ENCODE results near the gene DOCK1.

Gene DOCK1

GRCh38 chr10:127085957-127086356 lies 180.7 kb downstream of the DOCK1 start:
- no peaks in the 10 kb centered on the region for H3K4me1 ChIP-seq (ENCODE audit: control insufficient read depth, insufficient read depth, low read length)
- no peak overlapping the region for H3K9ac ChIP-seq (ENCODE audit: low read depth, low read length)
- H3K27ac ChIP-seq (ENCODE audit: low read depth, low read length), result no peak overlapping the region
- no peak overlapping the region for H3K4me3 ChIP-seq (ENCODE audit: low read depth, low read length)
- H3K9me3 ChIP-seq (ENCODE audit: control insufficient read depth, insufficient read depth, low read length), result no peaks in the 10 kb centered on the region
- H3K27me3 ChIP-seq (ENCODE audit: control insufficient read depth, insufficient read depth, low read length), result no peaks in the 10 kb centered on the region
- 0 out of 2 replicates have a peak, but pooled peaks cover 6% of the 10 kb centered on the region for H3K36me3 ChIP-seq (ENCODE audit: control insufficient read depth, insufficient read depth, low read length)

GRCh38 chr10:127088908-127089307 lies 183.7 kb downstream of the DOCK1 start:
- Histone ChIP-seq H3K9me3 (ENCODE audit: control insufficient read depth, insufficient read depth, low read length) (no peaks in the 10 kb centered on the region), H3K4me3 (ENCODE audit: low read depth, low read length) (no peak overlapping the region), H3K36me3 (ENCODE audit: control insufficient read depth, insufficient read depth, low read length) (no peaks in the 10 kb centered on the region), H3K27me3 (ENCODE audit: control insufficient read depth, insufficient read depth, low read length) (no peaks in the 10 kb centered on the region), H3K27ac (ENCODE audit: low read depth, low read length) (no peak overlapping the region), H3K9ac (ENCODE audit: low read depth, low read length) (no peak overlapping the region), H3K4me1 (ENCODE audit: control insufficient read depth, insufficient read depth, low read length) (no peaks in the 10 kb centered on the region)

- H3K27me3 ChIP-seq (ENCODE audit: control insufficient read depth, insufficient read depth, low read length), result no peaks in the 10 kb centered on the region
- no peaks in the 10 kb centered on the region for H3K36me3 ChIP-seq (ENCODE audit: control insufficient read depth, insufficient read depth, low read length)
- no peak overlapping the region for H3K4me3 ChIP-seq (ENCODE audit: low read depth, low read length)
- H3K9ac ChIP-seq (ENCODE audit: low read depth, low read length), result no peak overlapping the region
- no peaks in the 10 kb centered on the region for H3K9me3 ChIP-seq (ENCODE audit: control insufficient read depth, insufficient read depth, low read length)
- no peak overlapping the region for H3K27ac ChIP-seq (ENCODE audit: low read depth, low read length)
- H3K4me1 ChIP-seq (ENCODE audit: control insufficient read depth, insufficient read depth, low read length), result no peaks in the 10 kb centered on the region
These were observed 184.2 kb downstream of the DOCK1 start for GRCh38 chr10:127089446-127089845.

- Histone ChIP-seq H3K9me3 (ENCODE audit: control insufficient read depth, insufficient read depth, low read length) (no peaks in the 10 kb centered on the region), H3K4me3 (ENCODE audit: low read depth, low read length) (no peak overlapping the region), H3K4me1 (ENCODE audit: control insufficient read depth, insufficient read depth, low read length) (no peaks in the 10 kb centered on the region), H3K27ac (ENCODE audit: low read depth, low read length) (no peak overlapping the region), H3K36me3 (ENCODE audit: control insufficient read depth, insufficient read depth, low read length) (no peaks in the 10 kb centered on the region; the same call in 1 of the 2 replicates), H3K27me3 (ENCODE audit: control insufficient read depth, insufficient read depth, low read length) (no peaks in the 10 kb centered on the region), H3K9ac (ENCODE audit: low read depth, low read length) (no peak overlapping the region)
These were observed 184.9 kb downstream of the DOCK1 start for GRCh38 chr10:127090138-127090537.

GRCh38 chr10:127091354-127091753 lies 186.1 kb downstream of the DOCK1 start:
- no peaks in the 10 kb centered on the region; the same call in 1 of the 2 replicates for H3K36me3 ChIP-seq (ENCODE audit: control insufficient read depth, insufficient read depth, low read length)
- no peaks in the 10 kb centered on the region for H3K27me3 ChIP-seq (ENCODE audit: control insufficient read depth, insufficient read depth, low read length)
- no peak overlapping the region for H3K4me3 ChIP-seq (ENCODE audit: low read depth, low read length)
- H3K9ac ChIP-seq (ENCODE audit: low read depth, low read length), result no peak overlapping the region
- H3K27ac ChIP-seq (ENCODE audit: low read depth, low read length), result no peak overlapping the region
- no peaks in the 10 kb centered on the region for H3K9me3 ChIP-seq (ENCODE audit: control insufficient read depth, insufficient read depth, low read length)
- H3K4me1 ChIP-seq (ENCODE audit: control insufficient read depth, insufficient read depth, low read length), result no peaks in the 10 kb centered on the region

- Histone ChIP-seq H3K4me1 (ENCODE audit: control insufficient read depth, insufficient read depth, low read length) (no peaks in the 10 kb centered on the region), H3K9me3 (ENCODE audit: control insufficient read depth, insufficient read depth, low read length) (no peaks in the 10 kb centered on the region), H3K27ac (ENCODE audit: low read depth, low read length) (no peak overlapping the region), H3K4me3 (ENCODE audit: low read depth, low read length) (no peak overlapping the region), H3K9ac (ENCODE audit: low read depth, low read length) (no peak overlapping the region), H3K27me3 (ENCODE audit: control insufficient read depth, insufficient read depth, low read length) (no peaks in the 10 kb centered on the region), H3K36me3 (ENCODE audit: control insufficient read depth, insufficient read depth, low read length) (peaks cover 2% of the 10 kb centered on the region; the same call in 1 of the 2 replicates)
These were observed 187.7 kb downstream of the DOCK1 start for GRCh38 chr10:127092916-127093315.

GRCh38 chr10:127094984-127095383 lies 189.8 kb downstream of the DOCK1 start:
- H3K9me3 ChIP-seq (ENCODE audit: control insufficient read depth, insufficient read depth, low read length), result no peaks in the 10 kb centered on the region
- H3K9ac ChIP-seq (ENCODE audit: low read depth, low read length), result no peak overlapping the region
- H3K36me3 ChIP-seq (ENCODE audit: control insufficient read depth, insufficient read depth, low read length), result peaks cover 7% of the 10 kb centered on the region; the same call in 1 of the 2 replicates
- H3K4me3 ChIP-seq (ENCODE audit: low read depth, low read length), result no peak overlapping the region
- no peaks in the 10 kb centered on the region for H3K27me3 ChIP-seq (ENCODE audit: control insufficient read depth, insufficient read depth, low read length)
- H3K4me1 ChIP-seq (ENCODE audit: control insufficient read depth, insufficient read depth, low read length), result no peaks in the 10 kb centered on the region
- no peak overlapping the region for H3K27ac ChIP-seq (ENCODE audit: low read depth, low read length)

- H3K27me3 ChIP-seq (ENCODE audit: control insufficient read depth, insufficient read depth, low read length), result no peaks in the 10 kb centered on the region
- H3K4me1 ChIP-seq (ENCODE audit: control insufficient read depth, insufficient read depth, low read length), result 0 out of 2 replicates have a peak, but pooled peaks cover 5% of the 10 kb centered on the region
- no peak overlapping the region for H3K27ac ChIP-seq (ENCODE audit: low read depth, low read length)
- no peaks in the 10 kb centered on the region for H3K9me3 ChIP-seq (ENCODE audit: control insufficient read depth, insufficient read depth, low read length)
- no peak overlapping the region for H3K9ac ChIP-seq (ENCODE audit: low read depth, low read length)
- H3K36me3 ChIP-seq (ENCODE audit: control insufficient read depth, insufficient read depth, low read length), result 0 out of 2 replicates have a peak, but pooled peaks cover 8% of the 10 kb centered on the region
- H3K4me3 ChIP-seq (ENCODE audit: low read depth, low read length), result no peak overlapping the region
These were observed 195.9 kb downstream of the DOCK1 start for GRCh38 chr10:127100983-127101615.

GRCh38 chr10:127102176-127102575 lies 196.9 kb downstream of the DOCK1 start:
- 0 out of 2 replicates have a peak, but pooled peaks cover 5% of the 10 kb centered on the region for H3K4me1 ChIP-seq (ENCODE audit: control insufficient read depth, insufficient read depth, low read length)
- H3K9ac ChIP-seq (ENCODE audit: low read depth, low read length), result no peak overlapping the region
- H3K36me3 ChIP-seq (ENCODE audit: control insufficient read depth, insufficient read depth, low read length), result 0 out of 2 replicates have a peak, but pooled peaks cover 17% of the 10 kb centered on the region
- no peaks in the 10 kb centered on the region for H3K27me3 ChIP-seq (ENCODE audit: control insufficient read depth, insufficient read depth, low read length)
- no peak overlapping the region for H3K27ac ChIP-seq (ENCODE audit: low read depth, low read length)
- no peaks in the 10 kb centered on the region for H3K9me3 ChIP-seq (ENCODE audit: control insufficient read depth, insufficient read depth, low read length)
- no peak overlapping the region for H3K4me3 ChIP-seq (ENCODE audit: low read depth, low read length)

GRCh38 chr10:127115100-127115499 lies 209.9 kb downstream of the DOCK1 start:
- Histone ChIP-seq H3K9ac (ENCODE audit: low read depth, low read length) (no peak overlapping the region), H3K9me3 (ENCODE audit: control insufficient read depth, insufficient read depth, low read length) (no peaks in the 10 kb centered on the region), H3K4me3 (ENCODE audit: low read depth, low read length) (no peak overlapping the region), H3K27me3 (ENCODE audit: control insufficient read depth, insufficient read depth, low read length) (no peaks in the 10 kb centered on the region), H3K27ac (ENCODE audit: low read depth, low read length) (no peak overlapping the region), H3K4me1 (ENCODE audit: control insufficient read depth, insufficient read depth, low read length) (no peaks in the 10 kb centered on the region; the same call in 1 of the 2 replicates), H3K36me3 (ENCODE audit: control insufficient read depth, insufficient read depth, low read length) (peaks cover 16% of the 10 kb centered on the region)

- H3K4me1 ChIP-seq (ENCODE audit: control insufficient read depth, insufficient read depth, low read length), result no peaks in the 10 kb centered on the region; the same call in 1 of the 2 replicates
- H3K9ac ChIP-seq (ENCODE audit: low read depth, low read length), result no peak overlapping the region
- no peaks in the 10 kb centered on the region for H3K36me3 ChIP-seq (ENCODE audit: control insufficient read depth, insufficient read depth, low read length)
- H3K9me3 ChIP-seq (ENCODE audit: control insufficient read depth, insufficient read depth, low read length), result no peaks in the 10 kb centered on the region
- no peaks in the 10 kb centered on the region for H3K27me3 ChIP-seq (ENCODE audit: control insufficient read depth, insufficient read depth, low read length)
- H3K27ac ChIP-seq (ENCODE audit: low read depth, low read length), result no peak overlapping the region
- no peak overlapping the region for H3K4me3 ChIP-seq (ENCODE audit: low read depth, low read length)
These were observed 211.9 kb downstream of the DOCK1 start for GRCh38 chr10:127117125-127117524.

Data from HUES48 (cell line).